GM12874 (cell line): ENCODE data around the gene SULT2A1.

Experiments
- CTCF ChIP-seq: IDR thresholded peaks from 2 replicates; pipeline ENCODE4 v1.5.1; 2011; ENCODE audit warnings: low read depth, mild to moderate bottlenecking, control low read depth, low read length, moderate library complexity; ENCODE audit not compliant: insufficient read depth

SULT2A1 gene

GRCh38 chr19:47826800-47827199, 59.3 kb downstream of the SULT2A1 start:
- TF ChIP-seq CTCF, result no peak

- TF ChIP-seq CTCF, result no peak
Observed at GRCh38 chr19:47824396-47824795, 61.7 kb downstream of the SULT2A1 start.

- no peak for TF ChIP-seq CTCF
Observed at GRCh38 chr19:47821460-47822020, 64.6 kb downstream of the SULT2A1 start, which contains the start of gene CRX. Gene CRX (plus strand): TSS chr19:47821937. CDS start chr19:47834444, 12,507 bp downstream.
